Skeletal muscle tissue (tissue), 4 donors: ENCODE results near the gene LAGE3. TPM values are rescaled to one million over a fixed set of nuclear protein-coding genes. Genes with fewer than 3 reads are reported as not detected.

Source experiments
- H3K27ac ChIP-seq: one replicate; pipeline ENCODE4 v1.7.0; 2013; ENCODE audit warnings: mild to moderate bottlenecking, low read depth, low read length, inconsistent platforms
- H3K27me3 ChIP-seq, 3 donors: one replicate each; pipeline ENCODE4 v1.7.0; 2013; ENCODE audit warnings: low read length in 3 of 3; ENCODE audit not compliant: control insufficient read depth in 3 of 3, insufficient read depth in 3 of 3
- H3K36me3 ChIP-seq, 3 donors: one replicate each; pipeline ENCODE4 v1.7.0; 2013; ENCODE audit warnings: low read length in 3 of 3; ENCODE audit not compliant: control insufficient read depth in 3 of 3, insufficient read depth in 3 of 3
- H3K4me1 ChIP-seq, 3 donors: one replicate each; pipeline ENCODE4 v1.7.0; 2013; ENCODE audit warnings: low read length in 3 of 3, mild to moderate bottlenecking in 3 of 3; ENCODE audit not compliant: control insufficient read depth in 3 of 3, insufficient read depth in 3 of 3
- H3K4me3 ChIP-seq, 3 donors: one replicate each; pipeline ENCODE4 v1.7.0; 2013; ENCODE audit warnings: low read length in 3 of 3
- H3K9ac ChIP-seq, 3 donors: one replicate each; pipeline ENCODE4 v1.7.0; 2013; ENCODE audit warnings: low read length in 3 of 3, mild to moderate bottlenecking in 3 of 3, moderate library complexity in 2 of 3, low read depth in 1 of 3
- H3K9me3 ChIP-seq, 3 donors: one replicate each; pipeline ENCODE4 v1.7.0; 2013; ENCODE audit warnings: low read length in 3 of 3; ENCODE audit not compliant: control insufficient read depth in 3 of 3
- total RNA-seq: library from RNA; depleted of rRNA; stranded (reverse); fragments of >200 nt; gene quantifications from one replicate; pipeline ENCODE4 v1.2.3, GENCODE V29; 2014
- donor health status: Osteomylitis.

Gene LAGE3
- total RNA-seq, 1 donor from 2014 or later: 12.0 TPM

DNA sequence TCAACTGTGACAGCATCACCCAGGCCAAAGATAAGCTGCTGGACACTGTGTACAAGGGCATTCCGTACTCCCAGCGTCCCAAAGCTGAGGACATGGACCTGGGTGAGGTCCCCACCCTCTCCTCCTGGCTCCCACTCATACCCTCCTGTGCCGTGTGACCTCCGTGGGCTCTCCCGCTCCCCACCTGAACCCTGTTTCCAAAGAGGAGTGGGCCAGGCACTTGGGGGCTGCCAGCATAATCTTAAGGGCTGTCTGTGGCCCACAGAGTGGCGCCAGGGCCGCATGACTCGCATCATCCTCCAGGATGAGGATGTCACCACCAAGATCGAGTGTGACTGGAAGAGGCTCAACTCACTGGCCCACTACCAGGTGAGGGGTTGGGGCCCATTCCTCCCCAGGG, 10.0 kb downstream of the LAGE3 start:
- H3K27ac ChIP-seq: no peak overlapping the region
- H3K9me3 ChIP-seq: no peaks in the 10 kb centered on the region
- peaks cover 3 to 14% (median 11%) of the 10 kb centered on the region in 3 donors for H3K36me3 ChIP-seq
- no peak overlapping the region for H3K4me3 ChIP-seq
- no peaks in the 10 kb centered on the region for H3K4me1 ChIP-seq
- no peak overlapping the region for H3K9ac ChIP-seq
- H3K27me3 ChIP-seq: no peaks in the 10 kb centered on the region

DNA sequence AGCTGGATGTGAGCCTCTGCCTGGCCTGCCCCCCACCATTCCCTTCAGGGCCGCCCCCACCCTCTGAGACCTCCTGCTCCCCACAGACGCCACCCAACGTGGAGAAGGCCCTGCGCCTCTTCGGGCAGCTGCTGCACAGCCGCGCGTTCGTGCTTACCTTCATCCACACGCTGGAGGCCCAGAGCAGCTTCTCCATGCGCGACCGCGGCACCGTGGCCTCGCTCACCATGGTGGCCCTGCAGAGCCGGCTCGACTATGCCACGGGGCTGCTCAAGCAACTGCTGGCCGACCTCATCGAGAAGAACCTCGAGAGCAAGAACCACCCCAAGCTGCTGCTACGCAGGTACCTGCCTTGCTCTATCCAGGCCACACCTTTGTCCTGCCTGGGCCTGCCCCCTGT, 10.9 kb downstream of the LAGE3 start:
- no peak overlapping the region for H3K9ac ChIP-seq
- peaks cover 3 to 14% (median 11%) of the 10 kb centered on the region in 3 donors for H3K36me3 ChIP-seq

GRCh38 chrX:154467556-154467955, 11.5 kb downstream of the LAGE3 start:
- Histone ChIP-seq H3K9ac (no peak overlapping the region), H3K9me3 (no peaks in the 10 kb centered on the region), H3K4me1 (no peaks in the 10 kb centered on the region), H3K27ac (no peak overlapping the region), H3K27me3 (no peaks in the 10 kb centered on the region), H3K4me3 (no peak overlapping the region), H3K36me3 (peaks cover 3 to 14% (median 11%) of the 10 kb centered on the region in 3 donors)

More for the DNA sequence above, 10.9 kb downstream of the LAGE3 start:
- Histone ChIP-seq H3K4me3 (no peak overlapping the region), H3K4me1 (no peaks in the 10 kb centered on the region), H3K9me3 (no peaks in the 10 kb centered on the region), H3K27me3 (no peaks in the 10 kb centered on the region), H3K27ac (no peak overlapping the region)

DNA sequence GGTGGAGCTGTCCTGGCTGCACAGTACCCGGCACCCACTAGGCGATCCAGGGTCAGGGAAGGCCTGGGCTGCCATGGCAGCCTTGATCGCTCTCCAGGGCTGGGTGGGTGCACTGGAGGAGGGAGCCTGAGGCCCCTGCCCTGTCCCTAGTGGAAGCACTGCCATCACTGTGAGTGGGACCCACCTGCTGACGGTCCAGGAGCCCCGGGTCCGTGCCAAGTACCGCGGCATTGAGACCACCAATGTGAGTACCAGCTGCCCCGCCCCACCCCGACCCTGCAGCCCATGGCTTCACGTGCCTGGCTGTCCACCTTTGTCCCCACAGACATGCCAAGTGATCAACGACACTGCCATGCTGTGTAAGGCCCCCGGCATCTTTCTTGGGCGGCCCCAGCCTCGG, 12.2 kb downstream of the LAGE3 start:
- Histone ChIP-seq H3K4me1 (no peaks in the 10 kb centered on the region), H3K36me3 (peaks cover 3 to 14% (median 11%) of the 10 kb centered on the region in 3 donors), H3K9ac (no peak overlapping the region), H3K4me3 (no peak overlapping the region), H3K27me3 (no peaks in the 10 kb centered on the region), H3K27ac (no peak overlapping the region), H3K9me3 (no peaks in the 10 kb centered on the region)

- Histone ChIP-seq H3K36me3 (peaks cover 3 to 10% (median 5%) of the 10 kb centered on the region in 3 donors), H3K27me3 (no peaks in the 10 kb centered on the region), H3K4me3 (no peak overlapping the region), H3K9me3 (no peaks in the 10 kb centered on the region), H3K4me1 (no peaks in the 10 kb centered on the region), H3K9ac (no peak overlapping the region), H3K27ac (no peak overlapping the region)
These were observed 13.0 kb downstream of the LAGE3 start for GRCh38 chrX:154466036-154466435.

- peaks cover 1 to 9% (median 3%) of the 10 kb centered on the region in 3 donors for H3K36me3 ChIP-seq
- H3K4me3 ChIP-seq: no peak overlapping the region
- no peak overlapping the region for H3K9ac ChIP-seq
- H3K27me3 ChIP-seq: no peaks in the 10 kb centered on the region
- H3K27ac ChIP-seq: no peak overlapping the region
- no peaks in the 10 kb centered on the region for H3K4me1 ChIP-seq
- H3K9me3 ChIP-seq: no peaks in the 10 kb centered on the region
These were observed 13.5 kb downstream of the LAGE3 start for GRCh38 chrX:154465601-154466000.

DNA sequence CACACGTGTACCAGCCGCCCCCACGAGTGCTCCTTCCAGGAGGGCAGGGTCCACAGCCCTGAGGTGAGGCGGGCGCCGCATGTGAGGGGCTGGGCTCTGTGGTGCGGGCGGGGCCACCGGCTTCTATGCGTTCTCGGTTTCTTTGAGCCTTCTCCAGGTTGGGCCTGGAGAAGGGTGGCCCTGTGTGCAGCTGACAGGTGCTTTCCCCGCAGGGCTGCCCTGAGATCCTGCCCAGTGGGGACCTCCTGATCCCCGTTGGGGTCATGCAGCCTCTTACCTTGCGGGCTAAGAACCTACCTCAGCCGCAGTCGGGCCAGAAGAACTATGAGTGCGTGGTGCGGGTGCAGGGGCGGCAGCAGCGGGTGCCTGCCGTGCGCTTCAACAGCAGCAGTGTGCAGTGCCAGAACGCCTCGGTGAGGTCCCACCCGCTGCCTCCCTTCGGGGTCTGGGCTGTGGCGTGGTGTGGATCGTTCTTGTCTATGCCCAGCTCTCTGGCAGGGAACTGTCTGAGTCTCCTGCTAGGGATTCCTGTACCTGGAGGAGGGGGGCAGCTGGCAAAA, 14.2 kb downstream of the LAGE3 start:
- H3K27me3 ChIP-seq: no peaks in the 10 kb centered on the region
- no peak overlapping the region for H3K27ac ChIP-seq
- H3K9me3 ChIP-seq: no peaks in the 10 kb centered on the region
- H3K9ac ChIP-seq: no peak overlapping the region
- no peak overlapping the region for H3K4me3 ChIP-seq
- peaks cover 0 to under 1% (median 0%) of the 10 kb centered on the region in 3 donors for H3K4me1 ChIP-seq
- H3K36me3 ChIP-seq: peaks cover 0 to 6% (median 3%) of the 10 kb centered on the region in 3 donors

GRCh38 chrX:154463611-154464220, 15.4 kb downstream of the LAGE3 start:
- Histone ChIP-seq H3K36me3 (peaks cover 0 to 4% (median 3%) of the 10 kb centered on the region in 3 donors), H3K9ac (no peak overlapping the region), H3K4me1 (peaks cover 0 to 8% (median 2%) of the 10 kb centered on the region in 3 donors), H3K9me3 (no peaks in the 10 kb centered on the region), H3K4me3 (no peak overlapping the region), H3K27me3 (no peaks in the 10 kb centered on the region), H3K27ac (no peak overlapping the region)

GRCh38 chrX:154462396-154462795, 16.7 kb downstream of the LAGE3 start:
- Histone ChIP-seq H3K9ac (no peak overlapping the region), H3K4me3 (no peak overlapping the region), H3K4me1 (peaks cover 0 to 8% (median 2%) of the 10 kb centered on the region in 3 donors), H3K36me3 (peaks cover 0 to 3% (median 0%) of the 10 kb centered on the region in 3 donors), H3K9me3 (no peaks in the 10 kb centered on the region), H3K27ac (no peak overlapping the region), H3K27me3 (no peaks in the 10 kb centered on the region)

- H3K9me3 ChIP-seq: no peaks in the 10 kb centered on the region
- H3K27me3 ChIP-seq: no peaks in the 10 kb centered on the region
- no peak overlapping the region for H3K9ac ChIP-seq
- no peak overlapping the region for H3K27ac ChIP-seq
- H3K36me3 ChIP-seq: no peaks in the 10 kb centered on the region
- no peak overlapping the region for H3K4me3 ChIP-seq
- H3K4me1 ChIP-seq: peaks cover 0 to 8% (median 2%) of the 10 kb centered on the region in 3 donors
These were observed 18.8 kb downstream of the LAGE3 start for GRCh38 chrX:154460326-154460725.
